Fibroblast of lung (primary cell): ENCODE data around the gene MAML3.

ENCODE experiments used
- EZH2 ChIP-seq: IDR thresholded peaks from 2 replicates; pipeline ENCODE4 v1.5.1; 2012; ENCODE audit warnings: low read length, control low read depth, mild to moderate bottlenecking; ENCODE audit errors: missing control alignments
- TF ChIP-seq, protein P1 (sequence below), 2 donors: IDR thresholded peaks in 1 of 2; conservative IDR thresholded peaks in 1 of 2; 1 replicate in 1 of 2; 2 replicates in 1 of 2; pipeline ENCODE4 v1.5.1; 2011 to 2012; ENCODE audit warnings: low read length in 2 of 2, control low read depth in 1 of 2, inconsistent platforms in 1 of 2, low read depth in 1 of 2, mild to moderate bottlenecking in 1 of 2

DNA sequence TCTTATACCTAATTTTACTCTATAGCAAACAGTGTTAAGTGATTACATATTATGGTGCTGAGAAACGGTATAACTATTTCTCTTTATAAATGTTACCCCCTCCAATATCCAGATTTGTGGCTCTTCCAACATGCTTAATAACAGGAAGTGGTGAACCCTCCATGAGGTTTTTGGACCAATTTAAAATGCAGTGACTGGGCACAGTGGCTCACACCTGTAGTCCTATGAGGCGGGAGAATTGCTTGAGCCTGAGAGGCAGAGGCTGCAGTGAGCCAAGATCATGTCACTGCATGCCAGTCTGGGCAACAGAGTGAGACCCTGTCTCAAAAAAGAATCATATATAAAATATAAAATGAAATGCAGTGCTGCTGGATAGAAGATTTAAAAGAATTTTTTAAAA lies 351.1 kb downstream of the MAML3 start:
- TF ChIP-seq, protein P1, sequence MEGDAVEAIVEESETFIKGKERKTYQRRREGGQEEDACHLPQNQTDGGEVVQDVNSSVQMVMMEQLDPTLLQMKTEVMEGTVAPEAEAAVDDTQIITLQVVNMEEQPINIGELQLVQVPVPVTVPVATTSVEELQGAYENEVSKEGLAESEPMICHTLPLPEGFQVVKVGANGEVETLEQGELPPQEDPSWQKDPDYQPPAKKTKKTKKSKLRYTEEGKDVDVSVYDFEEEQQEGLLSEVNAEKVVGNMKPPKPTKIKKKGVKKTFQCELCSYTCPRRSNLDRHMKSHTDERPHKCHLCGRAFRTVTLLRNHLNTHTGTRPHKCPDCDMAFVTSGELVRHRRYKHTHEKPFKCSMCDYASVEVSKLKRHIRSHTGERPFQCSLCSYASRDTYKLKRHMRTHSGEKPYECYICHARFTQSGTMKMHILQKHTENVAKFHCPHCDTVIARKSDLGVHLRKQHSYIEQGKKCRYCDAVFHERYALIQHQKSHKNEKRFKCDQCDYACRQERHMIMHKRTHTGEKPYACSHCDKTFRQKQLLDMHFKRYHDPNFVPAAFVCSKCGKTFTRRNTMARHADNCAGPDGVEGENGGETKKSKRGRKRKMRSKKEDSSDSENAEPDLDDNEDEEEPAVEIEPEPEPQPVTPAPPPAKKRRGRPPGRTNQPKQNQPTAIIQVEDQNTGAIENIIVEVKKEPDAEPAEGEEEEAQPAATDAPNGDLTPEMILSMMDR (conservative IDR thresholded peaks at IDR 0.05 in 1 of 2, IDR thresholded peaks at IDR 0.05 in 1 of 2; ENCODE audit: low read depth in 1 of 2, low read length in 2 of 2) = no peak
- no peak for TF ChIP-seq EZH2
